Psoas muscle (tissue), 8 donors: ENCODE data around the gene HOXB9. TPM values are rescaled to one million over a fixed set of nuclear protein-coding genes. Genes with fewer than 3 reads are reported as not detected.

Experiments used
- ATAC-seq, 4 donors: fragments of 200-7000 bp; cut with Tn5 transposase; one replicate each; pipeline ENCODE4 v1.9.1; 2020; ENCODE audit warnings: moderate library complexity in 3 of 4, mild to moderate bottlenecking in 2 of 4
- DNase-seq, 2 donors: peaks; one replicate each; pipeline ENCODE4 v3.0.0-alpha.2; 2020
- H3K27ac ChIP-seq: fragments of 200-600 bp; one replicate; pipeline ENCODE4 v1.8.0; 2022
- H3K27me3 ChIP-seq, 3 donors: fragments of 200-600 bp in 1 of 3; one replicate each; pipeline versions ENCODE4 v1.6.1 to v1.8.0; 2013 to 2022; ENCODE audit warnings: low read length in 2 of 3, mild to moderate bottlenecking in 2 of 3, moderate library complexity in 1 of 3; ENCODE audit not compliant: insufficient read depth in 3 of 3
- H3K36me3 ChIP-seq, 2 donors: fragments of 200-600 bp in 1 of 2; one replicate each; pipeline versions ENCODE4 v1.6.1 to v1.8.0; 2013 to 2022; ENCODE audit warnings: low read depth in 1 of 2, mild to moderate bottlenecking in 1 of 2, moderate library complexity in 1 of 2; ENCODE audit not compliant: insufficient read depth in 1 of 2
- H3K4me1 ChIP-seq: fragments of 200-600 bp; one replicate; pipeline ENCODE4 v1.8.0; 2022
- H3K4me3 ChIP-seq: fragments of 200-600 bp; one replicate; pipeline ENCODE4 v1.8.0; 2022; ENCODE audit warnings: mild to moderate bottlenecking
- H3K9me3 ChIP-seq: fragments of 200-600 bp; one replicate; pipeline ENCODE4 v1.8.0; 2022
- WGBS, 3 donors: extraction: QIAGEN DNeasy Blood & Tissue Kit; methylation state at CpG; one replicate each; pipeline versions ENCODE4 v1.1.6 to v1.1.7; 2013; 5-methylcytosine and 5-hydroxymethylcytosine counted together
- intact Hi-C, 2 donors: fragments of 100-400 bp; cut with DNase I; formaldehyde crosslinking; loops; one replicate each; pipeline versions ENCODE4 v1.11.0 to v1.14.2; 2022
- polyA plus RNA-seq, 3 donors: library from polyadenylated mRNA; stranded (reverse); fragments of 200-250 nt; gene quantifications; one replicate each; pipeline ENCODE4 v1.2.3, GENCODE V29; 2013
- total RNA-seq, 4 donors: library from RNA; stranded (reverse); fragmentation: NEBNext Ultra II Directional in 2 of 4; extraction: Animal tissue kit (Norgen Biotek cat#: 25700) in 2 of 4; gene quantifications; one replicate each; pipeline versions ENCODE4 v1.2.1 to v1.2.4, GENCODE V29; 2021 to 2023
- TF ChIP-seq, protein P1 (sequence below): fragments of 200-600 bp; IDR thresholded peaks from one replicate; pipeline ENCODE4 v1.8.0; 2022; ENCODE audit warnings: antibody characterized with exemption
- donor health status: healthy with polysubstance abuse.
- donor health status: DM: no; HTN: no; CAD: no; lungs with moderate emphysema.
- donor health status: Bipolar disorder and iron deficiency.
- donor health status: healthy.
- donor health status: DM: yes; HTN: yes; CAD: no.
- donor health status: DM: no; HTN: no; CAD: no.
- donor health status: DM: no; HTN: no; CAD: no.
- donor health status: DM: yes; HTN: yes; CAD: no.

Gene HOXB9
- total and polyA plus RNA-seq, 7 donors, result 0.01 to 0.10 (median 0.03) TPM; not detected in 4

DNA sequence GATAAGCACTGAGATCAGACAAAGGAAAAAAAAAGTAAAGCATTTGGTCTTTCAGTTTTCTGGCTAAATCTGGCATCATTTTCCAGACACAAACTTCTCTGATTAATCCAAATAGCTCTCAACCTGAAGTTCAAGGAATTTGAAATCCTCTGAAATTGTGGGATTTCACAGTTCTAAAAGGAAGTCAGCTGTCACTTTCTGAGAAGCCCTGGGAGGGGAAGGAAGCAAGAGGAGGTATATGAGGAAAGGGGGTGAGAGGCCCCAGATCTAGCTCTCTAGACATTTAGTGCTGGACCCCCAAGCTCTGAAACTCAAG lies 17.5 kb upstream of the HOXB9 start:
- no peaks in the 10 kb centered on the region for H3K4me1 ChIP-seq
- H3K36me3 ChIP-seq, result no peaks in the 10 kb centered on the region
- ATAC-seq (no peak), DNase-seq (no peak)
- H3K27me3 ChIP-seq, result peaks cover 6 to 100% (median 43%) of the 10 kb centered on the region in 3 donors
- TF ChIP-seq, protein P1, sequence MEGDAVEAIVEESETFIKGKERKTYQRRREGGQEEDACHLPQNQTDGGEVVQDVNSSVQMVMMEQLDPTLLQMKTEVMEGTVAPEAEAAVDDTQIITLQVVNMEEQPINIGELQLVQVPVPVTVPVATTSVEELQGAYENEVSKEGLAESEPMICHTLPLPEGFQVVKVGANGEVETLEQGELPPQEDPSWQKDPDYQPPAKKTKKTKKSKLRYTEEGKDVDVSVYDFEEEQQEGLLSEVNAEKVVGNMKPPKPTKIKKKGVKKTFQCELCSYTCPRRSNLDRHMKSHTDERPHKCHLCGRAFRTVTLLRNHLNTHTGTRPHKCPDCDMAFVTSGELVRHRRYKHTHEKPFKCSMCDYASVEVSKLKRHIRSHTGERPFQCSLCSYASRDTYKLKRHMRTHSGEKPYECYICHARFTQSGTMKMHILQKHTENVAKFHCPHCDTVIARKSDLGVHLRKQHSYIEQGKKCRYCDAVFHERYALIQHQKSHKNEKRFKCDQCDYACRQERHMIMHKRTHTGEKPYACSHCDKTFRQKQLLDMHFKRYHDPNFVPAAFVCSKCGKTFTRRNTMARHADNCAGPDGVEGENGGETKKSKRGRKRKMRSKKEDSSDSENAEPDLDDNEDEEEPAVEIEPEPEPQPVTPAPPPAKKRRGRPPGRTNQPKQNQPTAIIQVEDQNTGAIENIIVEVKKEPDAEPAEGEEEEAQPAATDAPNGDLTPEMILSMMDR, result no peak
- H3K4me3 ChIP-seq, result no peak overlapping the region
- H3K9me3 ChIP-seq, result no peaks in the 10 kb centered on the region
- intact Hi-C loops, result no loop called here
- H3K27ac ChIP-seq, result no peak overlapping the region

DNA sequence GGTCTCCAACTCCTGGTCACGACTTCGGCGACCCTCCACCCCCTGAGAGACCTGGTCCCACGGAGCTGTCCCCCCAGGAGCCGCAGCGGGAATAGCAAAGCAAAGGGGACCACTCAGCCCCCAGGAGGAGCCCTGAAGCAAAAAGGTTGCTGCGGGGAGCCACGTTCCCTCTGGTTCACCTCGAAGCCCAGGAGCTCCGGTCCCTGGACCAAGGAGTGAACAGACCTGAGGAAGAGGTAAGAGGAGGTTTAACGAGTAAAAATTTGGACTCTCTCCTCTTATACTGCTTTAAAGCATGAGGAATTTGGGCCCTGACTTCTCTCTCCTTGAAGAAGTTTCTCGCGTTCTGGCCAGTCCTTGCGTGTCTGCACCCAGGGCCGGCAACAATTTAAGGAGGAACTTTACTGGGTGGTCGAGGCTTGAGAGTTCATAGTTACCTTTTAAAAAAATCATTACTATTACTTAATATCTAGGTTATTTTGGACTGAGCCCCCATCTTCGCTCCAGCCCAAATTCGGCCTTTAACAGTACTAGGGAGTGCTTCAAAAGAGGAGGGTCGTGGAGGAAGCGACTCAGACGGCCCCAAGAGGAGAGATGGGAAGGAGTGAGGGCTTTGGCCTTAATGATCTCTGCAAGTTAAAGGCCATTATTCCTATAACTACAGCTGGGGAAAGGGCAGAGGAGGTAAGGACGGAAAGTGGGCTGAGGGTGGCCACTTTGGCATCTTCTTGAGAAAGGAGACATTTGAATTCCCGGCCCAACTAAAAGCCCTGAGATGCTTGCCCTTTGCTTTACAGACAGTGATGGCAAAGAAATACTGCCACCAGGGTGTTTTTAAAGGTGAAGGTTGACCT lies 16.9 kb upstream of the HOXB9 start:
- no peaks in the 10 kb centered on the region for H3K36me3 ChIP-seq
- H3K4me3 ChIP-seq, result no peak overlapping the region
- no peak overlapping the region for H3K27ac ChIP-seq
- H3K9me3 ChIP-seq, result no peaks in the 10 kb centered on the region
- ATAC-seq (no peak), DNase-seq (no peak)
- H3K4me1 ChIP-seq, result no peaks in the 10 kb centered on the region
- peaks cover 6 to 100% (median 43%) of the 10 kb centered on the region in 3 donors for H3K27me3 ChIP-seq
- TF ChIP-seq, protein P1, result no peak
- WGBS, 3 donors, result 46 to 47% (median 46%) methylated on average over 23 of the region's 23 CpGs
- intact Hi-C loops, result no loop called here

DNA sequence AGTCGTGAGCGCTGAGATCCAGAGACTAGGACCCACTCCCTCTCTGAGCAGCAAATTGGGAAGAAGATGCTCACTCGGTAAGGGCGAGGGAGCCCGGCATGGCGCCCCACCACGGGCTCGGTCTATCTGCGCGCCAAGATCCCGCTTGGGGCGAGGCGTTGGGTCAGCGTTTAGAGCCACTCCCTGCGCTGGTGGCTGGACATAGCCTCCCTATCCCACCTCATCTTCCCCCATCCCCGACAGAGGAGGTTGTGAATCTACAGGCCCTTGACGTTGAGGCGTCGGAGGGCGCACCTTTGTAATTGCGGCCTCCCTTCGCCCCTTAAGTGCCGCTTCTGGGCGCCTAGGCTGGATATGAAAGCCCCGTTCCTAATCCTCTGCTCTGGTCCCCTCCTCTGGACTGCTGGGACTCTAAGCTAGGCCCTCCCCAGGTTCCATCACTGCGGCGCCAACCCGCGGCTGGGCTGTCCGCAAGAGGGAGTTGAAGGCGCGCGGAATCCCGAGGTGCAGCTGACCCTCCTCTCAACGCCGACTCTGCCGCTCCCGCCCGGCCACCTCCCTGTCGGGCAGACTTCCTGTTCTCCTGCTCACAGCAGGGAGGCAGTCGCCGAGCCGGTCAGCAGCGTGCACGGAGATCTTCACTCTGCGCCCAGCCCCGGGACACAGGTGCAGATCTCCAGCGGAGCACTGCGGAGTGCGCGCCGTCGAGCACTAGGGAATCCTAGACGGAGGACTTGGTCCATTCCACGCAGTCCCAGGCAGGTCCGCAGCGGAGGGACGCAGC lies 16.1 kb upstream of the HOXB9 start:
- intact Hi-C loops, result no loop called here
- Histone ChIP-seq H3K4me1 (no peaks in the 10 kb centered on the region), H3K9me3 (no peaks in the 10 kb centered on the region), H3K36me3 (no peaks in the 10 kb centered on the region), H3K4me3 (no peak overlapping the region), H3K27ac (no peak overlapping the region), H3K27me3 (peaks cover 0 to 100% (median 42%) of the 10 kb centered on the region in 3 donors)
- TF ChIP-seq, protein P1, result no peak
- DNase-seq, result no peak
- 10 to 12% (median 11%) methylated on average over 57 to 58 of the region's 58 CpGs for WGBS, 3 donors
- ATAC-seq, result no peak

DNA sequence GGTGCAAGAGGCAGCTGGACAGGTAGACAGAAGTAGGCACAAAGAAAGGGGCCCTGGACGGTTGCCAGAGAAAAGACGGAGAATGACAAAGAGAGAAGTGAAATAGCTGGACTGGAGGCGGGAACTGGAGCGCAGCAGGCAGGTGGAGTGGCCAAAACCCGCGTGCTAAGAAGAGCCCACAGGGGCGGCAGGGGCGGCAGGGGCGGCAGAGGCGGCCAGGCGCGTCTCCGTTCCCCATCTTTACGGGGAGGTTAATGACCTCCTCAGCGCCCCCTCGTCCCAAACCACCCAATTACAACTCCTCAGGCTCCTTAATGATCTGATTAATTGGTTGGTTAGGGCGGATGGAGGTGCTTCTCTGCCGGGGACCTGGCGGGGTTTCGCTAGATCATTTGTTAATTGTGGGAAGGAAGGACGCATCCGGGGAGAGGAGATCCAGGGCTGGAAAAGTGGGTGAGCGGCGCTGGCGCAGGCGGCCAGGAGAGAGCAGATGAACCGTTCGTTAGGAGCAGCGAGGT lies 15.4 kb upstream of the HOXB9 start:
- peaks cover 0 to 100% (median 44%) of the 10 kb centered on the region in 3 donors for H3K27me3 ChIP-seq
- H3K4me3 ChIP-seq, result no peak overlapping the region
- ATAC-seq (no peak), DNase-seq (no peak)
- H3K27ac ChIP-seq, result no peak overlapping the region
- 13 to 23% (median 21%) methylated on average over 29 of the region's 29 CpGs for WGBS, 3 donors
- no peaks in the 10 kb centered on the region for H3K9me3 ChIP-seq
- TF ChIP-seq, protein P1, result no peak
- H3K36me3 ChIP-seq, result no peaks in the 10 kb centered on the region
- no peaks in the 10 kb centered on the region for H3K4me1 ChIP-seq
- intact Hi-C loops, result no loop called here
